ENCODE measurements around the gene RAP1GAP. TPM values are rescaled to one million over a fixed set of nuclear protein-coding genes. Genes with fewer than 3 reads are reported as not detected.
A peak's percentile ranks its signal among the peaks of the same experiment; 100 is the strongest.

The RAP1GAP gene
- total and polyA plus RNA-seq, 2 of the 13 experiments (the other 11 are each of a cell fraction or from before 2014, with no cell fraction given) = 11.9 to 37.5 TPM

DNA sequence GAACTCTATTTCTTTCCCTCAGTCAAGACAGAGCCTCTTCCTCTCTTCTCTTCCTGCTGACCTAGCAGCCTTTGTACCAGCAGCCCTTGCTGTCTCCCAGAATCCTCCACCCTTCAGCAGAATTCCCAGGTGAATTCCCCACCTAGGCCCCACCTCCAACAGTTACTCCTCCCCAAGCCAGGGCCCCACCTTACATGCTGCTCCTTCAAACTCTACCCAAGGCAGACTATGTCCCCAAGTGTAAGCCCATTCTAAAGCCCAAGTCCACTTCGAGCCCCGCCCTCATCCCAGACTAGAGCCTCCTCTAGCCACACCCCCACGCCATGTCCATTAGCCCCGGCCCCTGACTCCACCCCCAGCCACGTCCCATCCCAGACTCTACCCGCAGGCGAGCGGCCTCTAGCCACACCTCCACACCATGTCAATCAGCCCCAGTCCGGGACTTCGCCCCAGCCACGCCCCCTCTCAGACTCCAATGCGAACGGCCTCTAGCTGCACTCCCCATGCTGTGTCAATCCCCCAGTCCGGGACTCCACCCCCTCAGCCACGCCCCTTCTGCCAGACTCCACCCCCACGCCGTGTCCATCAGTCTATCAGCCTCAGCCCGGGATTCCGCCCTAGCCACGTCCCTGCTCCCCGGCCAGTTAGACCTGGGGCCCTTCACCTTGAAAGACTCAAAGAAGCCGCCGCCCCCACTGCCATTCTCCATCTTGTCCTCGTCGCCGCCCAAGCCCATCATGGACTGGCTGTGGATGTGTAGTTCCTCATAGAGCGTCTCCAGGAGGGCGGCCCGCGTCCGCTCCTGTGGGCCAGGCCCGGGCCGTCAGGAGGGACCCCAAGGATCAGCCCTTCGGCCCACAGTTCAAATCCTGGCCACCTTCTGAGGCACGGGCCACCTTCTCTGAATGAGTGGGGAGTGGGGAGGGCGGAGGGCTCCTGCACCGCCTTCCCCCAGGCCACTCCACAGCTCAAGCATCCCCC, 61.3 kb downstream of the RAP1GAP start:
- intact Hi-C loops (cut with micrococcal nuclease; ENCODE audit: unreplicated experiment) = no loop called here
- H3K4me2 ChIP-seq (ENCODE audit: low read depth, low read length) = no peak overlapping the region
- H3K4me3 ChIP-seq (replicated peaks in 1 of 3; ENCODE audit: insufficient read depth in 1 of 3, low read depth in 2 of 3, low read length in 3 of 3) = no peak overlapping the region
- no peak overlapping the region for H3K9ac ChIP-seq (ENCODE audit: insufficient read depth, low read depth, low read length)
- no TSS peak for BruUV-seq (replicated peaks)
- in situ Hi-C loops (cut with HindIII; ENCODE audit: extremely low pct_ligation_motif_present, low pct_unique_long_range_greater_than_20kb) = no loop called here
- no peaks in the 10 kb centered on the region for H3K9me3 ChIP-seq (ENCODE audit: low read length)
- DNase-seq (ENCODE audit: low spot score) = peak; percentile 50
- peak; percentile 55 for ATAC-seq
- no peak overlapping the region for H2AFZ ChIP-seq (ENCODE audit: low read length)
- WGBS (ENCODE audit: low lambda C conversion rate) = 92% methylated on average over 30 of the region's 37 CpGs
- ChIA-PET POLR2A (no interaction called here), CTCF (ENCODE audit: low intra/inter-chr PET ratio, low total read pairs) (no interaction called here)
- FAIRE-seq = no peak
- H3K36me3 ChIP-seq (replicated peaks in 1 of 2; ENCODE audit: control insufficient read depth in 1 of 2, insufficient read depth in 2 of 2, low read length in 2 of 2) = peaks cover 12 to 27% of the 10 kb centered on the region in 2 experiments
- no peaks in the 10 kb centered on the region for H3K4me1 ChIP-seq (ENCODE audit: insufficient read depth, low read length)
- no peaks in the 10 kb centered on the region for H3K79me2 ChIP-seq (ENCODE audit: insufficient read depth, low read length)
- H4K20me1 ChIP-seq (ENCODE audit: insufficient read depth, low read length) = no peaks in the 10 kb centered on the region
- TF ChIP-seq CREM (IDR thresholded peaks at IDR 0.05) (no peak), CREM (CRISPR knock-in tag; IDR thresholded peaks at IDR 0.05) (no peak), ZMYM2 (CRISPR knock-in tag; IDR thresholded peaks at IDR 0.05) (no peak), NAIF1 (CRISPR knock-in tag; IDR thresholded peaks at IDR 0.05; ENCODE audit: borderline replicate concordance) (no peak), JDP2 (CRISPR knock-in tag; IDR thresholded peaks at IDR 0.05; ENCODE audit: borderline replicate concordance) (no peak), E2F5 (CRISPR knock-in tag; conservative IDR thresholded peaks at IDR 0.05) (no peak), AGO2 (optimal IDR thresholded peaks at IDR 0.05; ENCODE audit: low read depth, low read length) (peak; percentile 75)
- TF ChIP-seq, protein P1, sequence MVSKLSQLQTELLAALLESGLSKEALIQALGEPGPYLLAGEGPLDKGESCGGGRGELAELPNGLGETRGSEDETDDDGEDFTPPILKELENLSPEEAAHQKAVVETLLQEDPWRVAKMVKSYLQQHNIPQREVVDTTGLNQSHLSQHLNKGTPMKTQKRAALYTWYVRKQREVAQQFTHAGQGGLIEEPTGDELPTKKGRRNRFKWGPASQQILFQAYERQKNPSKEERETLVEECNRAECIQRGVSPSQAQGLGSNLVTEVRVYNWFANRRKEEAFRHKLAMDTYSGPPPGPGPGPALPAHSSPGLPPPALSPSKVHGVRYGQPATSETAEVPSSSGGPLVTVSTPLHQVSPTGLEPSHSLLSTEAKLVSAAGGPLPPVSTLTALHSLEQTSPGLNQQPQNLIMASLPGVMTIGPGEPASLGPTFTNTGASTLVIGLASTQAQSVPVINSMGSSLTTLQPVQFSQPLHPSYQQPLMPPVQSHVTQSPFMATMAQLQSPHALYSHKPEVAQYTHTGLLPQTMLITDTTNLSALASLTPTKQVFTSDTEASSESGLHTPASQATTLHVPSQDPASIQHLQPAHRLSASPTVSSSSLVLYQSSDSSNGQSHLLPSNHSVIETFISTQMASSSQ (IDR thresholded peaks at IDR 0.05; ENCODE audit: low read depth) = no peak
- TF ChIP-seq, protein P1 (CRISPR knock-in tag; IDR thresholded peaks at IDR 0.05; ENCODE audit: borderline replicate concordance) = no peak
- TF ChIP-seq, protein P2, sequence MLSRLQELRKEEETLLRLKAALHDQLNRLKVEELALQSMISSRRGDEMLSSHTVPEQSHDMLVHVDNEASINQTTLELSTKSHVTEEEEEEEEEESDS (CRISPR knock-in tag; IDR thresholded peaks at IDR 0.05; ENCODE audit: borderline replicate concordance) = no peak
- H3K27ac ChIP-seq (ENCODE audit: extremely low read length, insufficient read depth, low read length) = no peak overlapping the region
- no peaks in the 10 kb centered on the region for H3K27me3 ChIP-seq (ENCODE audit: control insufficient read depth in 1 of 2, insufficient read depth in 2 of 2, low read length in 2 of 2)

Data from HepG2 (cell line).